ENCODE results near the gene TIGD4. TPM values are rescaled to one million over a fixed set of nuclear protein-coding genes. Genes with fewer than 3 reads are reported as not detected.
A peak's percentile ranks its signal among the peaks of the same experiment; 100 is the strongest.

Gene TIGD4
- polyA plus RNA-seq, 1 donor, result 3.0 TPM

DNA sequence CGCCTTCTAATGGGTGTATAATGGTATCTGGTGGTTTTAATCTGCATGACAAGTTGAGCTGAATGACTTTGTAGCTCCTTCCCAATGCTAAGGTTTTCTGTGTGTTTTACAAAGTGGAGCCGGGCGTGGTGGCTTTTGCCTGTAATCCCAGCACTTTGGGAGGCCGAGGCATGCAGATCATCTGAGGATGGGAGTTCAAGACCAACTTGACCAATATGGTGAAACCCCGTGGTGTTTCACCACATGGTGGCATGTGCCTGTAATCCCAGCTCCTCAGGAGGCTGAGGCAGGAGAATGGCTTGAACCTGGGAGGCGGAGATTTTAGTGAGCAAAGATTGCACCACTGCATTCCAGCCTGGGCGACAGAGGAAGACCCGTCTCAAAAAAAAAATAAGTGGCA lies 29.1 kb upstream of the TIGD4 start:
- H3K27me3 ChIP-seq (ENCODE audit: control insufficient read depth, insufficient read depth, low read length), result no peaks in the 10 kb centered on the region
- no CpG with 5 or more reads among the region's 8 CpGs for WGBS (ENCODE audit: insufficient coverage, low lambda C conversion rate)
- no peak overlapping the region for H3K4me3 ChIP-seq (ENCODE audit: low read length)
- H3K9me3 ChIP-seq (ENCODE audit: control insufficient read depth, low read depth, low read length), result peaks cover 3% of the 10 kb centered on the region
- no peak overlapping the region for H3K27ac ChIP-seq (ENCODE audit: low read length)
- no peaks in the 10 kb centered on the region for H3K4me1 ChIP-seq (ENCODE audit: control insufficient read depth, insufficient read depth, low read length)
- no peaks in the 10 kb centered on the region for H3K36me3 ChIP-seq (ENCODE audit: control insufficient read depth, insufficient read depth, low read length)
- no peak for DNase-seq

DNA sequence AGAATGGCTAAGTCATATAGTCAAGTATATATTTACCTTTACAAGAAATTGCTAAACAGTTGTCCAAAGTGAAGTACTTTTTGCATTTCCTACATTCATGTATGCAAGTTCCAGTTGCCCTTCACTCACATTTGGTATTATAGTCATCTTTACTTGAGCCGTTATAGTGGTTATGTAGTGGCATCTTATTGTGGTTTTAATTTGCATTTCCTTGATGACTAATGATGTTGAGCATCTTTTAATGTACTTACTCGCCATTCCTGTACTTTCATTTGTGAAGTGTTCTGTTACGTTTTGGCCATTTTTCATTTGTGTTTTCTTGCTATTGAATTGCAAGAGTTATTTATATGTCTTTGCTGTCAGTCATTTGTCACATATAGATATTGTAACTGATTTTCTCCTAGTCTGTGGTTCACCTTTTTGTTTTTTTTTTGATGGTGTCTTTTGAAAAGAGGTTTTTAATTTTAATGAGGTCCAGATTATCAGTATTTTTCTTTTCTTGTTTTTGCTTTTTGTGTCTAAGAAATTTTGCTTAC lies 27.8 kb upstream of the TIGD4 start:
- Histone ChIP-seq H3K4me1 (ENCODE audit: control insufficient read depth, insufficient read depth, low read length) (no peaks in the 10 kb centered on the region), H3K27me3 (ENCODE audit: control insufficient read depth, insufficient read depth, low read length) (no peaks in the 10 kb centered on the region), H3K27ac (ENCODE audit: low read length) (no peak overlapping the region), H3K36me3 (ENCODE audit: control insufficient read depth, insufficient read depth, low read length) (no peaks in the 10 kb centered on the region), H3K4me3 (ENCODE audit: low read length) (no peak overlapping the region), H3K9me3 (ENCODE audit: control insufficient read depth, low read depth, low read length) (no peaks in the 10 kb centered on the region)
- 90% methylated on average over 2 of the region's 3 CpGs for WGBS (ENCODE audit: insufficient coverage, low lambda C conversion rate)
- DNase-seq, result no peak

DNA sequence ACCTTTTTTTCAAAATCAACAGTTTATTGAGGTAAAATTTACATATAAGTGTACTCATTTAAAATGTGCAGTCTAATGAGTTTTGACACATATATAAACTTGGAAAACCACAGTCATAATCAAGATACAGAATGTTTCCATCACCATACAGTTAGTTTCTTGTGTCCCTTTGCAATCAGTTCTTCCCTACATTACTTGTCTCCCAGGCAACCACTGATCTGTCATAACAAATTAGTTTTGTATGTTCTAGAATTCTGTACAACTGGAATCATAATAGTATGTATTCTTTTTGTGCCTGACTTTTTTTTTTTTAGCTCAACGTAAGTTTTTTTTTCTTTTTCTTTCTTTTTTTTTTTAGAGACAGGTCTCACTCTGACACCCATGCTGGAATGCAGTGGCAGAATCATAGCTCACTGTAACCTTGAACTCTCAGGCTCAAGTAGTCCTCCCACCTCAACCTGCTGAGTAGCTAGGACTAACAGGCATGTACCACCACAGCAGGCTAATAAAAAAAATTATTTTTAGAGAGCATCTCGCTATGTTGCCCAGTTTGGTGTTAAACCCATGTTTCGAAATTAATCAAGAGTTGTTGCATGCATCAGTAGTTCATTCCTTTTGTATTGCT lies 27.1 kb upstream of the TIGD4 start:
- no peak for DNase-seq
- 86% methylated on average over 2 of the region's 3 CpGs for WGBS (ENCODE audit: insufficient coverage, low lambda C conversion rate)

DNA sequence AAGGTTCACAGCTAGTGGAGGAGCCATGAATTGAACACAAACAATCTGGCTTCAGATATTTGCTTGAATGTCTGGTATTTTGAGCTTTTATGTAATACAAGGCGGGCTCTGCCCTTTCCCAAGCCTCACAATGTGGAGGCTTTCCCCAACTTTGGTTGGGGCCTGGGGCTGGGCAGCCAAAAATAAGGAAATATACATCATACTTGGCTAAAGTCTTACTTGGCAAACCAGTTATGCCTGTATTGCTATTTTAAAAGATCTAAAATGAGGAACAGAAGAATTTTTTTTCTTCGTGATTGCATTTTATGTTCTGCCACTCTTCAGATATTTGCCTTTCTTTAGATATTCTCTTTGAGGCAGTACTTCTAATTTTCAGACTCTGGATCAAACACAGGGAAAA lies 26.3 kb upstream of the TIGD4 start:
- Histone ChIP-seq H3K9me3 (ENCODE audit: control insufficient read depth, low read depth, low read length) (no peaks in the 10 kb centered on the region), H3K27me3 (ENCODE audit: control insufficient read depth, insufficient read depth, low read length) (no peaks in the 10 kb centered on the region), H3K36me3 (ENCODE audit: control insufficient read depth, insufficient read depth, low read length) (no peaks in the 10 kb centered on the region), H3K4me1 (ENCODE audit: control insufficient read depth, insufficient read depth, low read length) (no peaks in the 10 kb centered on the region), H3K27ac (ENCODE audit: low read length) (no peak overlapping the region), H3K4me3 (ENCODE audit: low read length) (no peak overlapping the region)
- no CpG with 5 or more reads among the region's 2 CpGs for WGBS (ENCODE audit: insufficient coverage, low lambda C conversion rate)
- no peak for DNase-seq

More for the DNA sequence above, 27.1 kb upstream of the TIGD4 start:
- Histone ChIP-seq H3K4me3 (ENCODE audit: low read length) (no peak overlapping the region), H3K27ac (ENCODE audit: low read length) (no peak overlapping the region), H3K36me3 (ENCODE audit: control insufficient read depth, insufficient read depth, low read length) (no peaks in the 10 kb centered on the region), H3K4me1 (ENCODE audit: control insufficient read depth, insufficient read depth, low read length) (no peaks in the 10 kb centered on the region), H3K9me3 (ENCODE audit: control insufficient read depth, low read depth, low read length) (no peaks in the 10 kb centered on the region), H3K27me3 (ENCODE audit: control insufficient read depth, insufficient read depth, low read length) (no peaks in the 10 kb centered on the region)

DNA sequence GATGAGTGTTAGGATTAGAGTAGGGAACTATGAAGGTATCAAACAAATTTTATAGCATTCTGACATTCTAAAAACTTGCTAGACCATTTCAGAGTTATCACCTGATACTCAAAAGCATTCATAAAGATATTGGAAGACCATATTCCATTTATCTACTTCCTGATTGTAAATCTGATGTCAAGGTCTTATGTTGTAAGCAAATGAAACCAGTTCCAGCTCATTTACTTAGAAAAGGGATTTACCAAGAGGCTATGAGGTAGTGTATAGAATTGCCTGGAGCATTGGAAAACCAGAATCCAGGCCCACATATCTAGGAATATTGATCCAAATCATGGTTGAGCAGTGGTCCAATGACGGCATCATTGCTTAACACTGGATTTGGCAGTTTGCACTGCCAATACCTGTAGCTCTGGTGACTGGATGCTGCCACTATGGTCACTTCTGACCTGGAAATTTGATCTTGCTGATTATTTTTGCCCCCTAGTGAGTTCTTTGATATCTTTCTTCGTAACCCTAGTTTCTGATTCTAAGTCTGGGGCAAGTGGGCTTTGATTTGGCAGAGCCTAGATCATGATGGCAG lies 25.6 kb upstream of the TIGD4 start:
- WGBS (ENCODE audit: insufficient coverage, low lambda C conversion rate), result no CpG with 5 or more reads among the region's 2 CpGs

DNA sequence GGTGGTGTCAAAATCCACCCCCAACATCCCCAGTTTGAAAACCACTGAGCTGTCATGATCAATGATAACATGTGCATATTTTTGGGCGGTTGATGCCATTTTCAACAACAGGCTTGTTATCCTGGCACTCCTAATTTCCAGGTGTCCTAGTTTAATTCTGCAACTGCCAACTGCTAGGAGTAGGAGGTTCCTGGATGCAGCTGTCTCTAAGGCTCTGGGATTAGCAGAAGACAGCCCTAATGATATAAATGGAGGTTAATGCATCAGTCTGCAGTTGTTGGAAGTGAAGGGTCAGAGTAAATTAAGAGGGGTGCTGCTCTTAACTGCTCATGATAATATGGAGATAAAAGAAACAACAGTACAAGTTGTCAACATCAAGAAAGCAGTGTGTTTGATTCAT lies 24.0 kb upstream of the TIGD4 start:
- H3K4me3 ChIP-seq (ENCODE audit: low read length), result no peak overlapping the region

More for the DNA sequence above, 25.6 kb upstream of the TIGD4 start:
- Histone ChIP-seq H3K27me3 (ENCODE audit: control insufficient read depth, insufficient read depth, low read length) (no peaks in the 10 kb centered on the region), H3K27ac (ENCODE audit: low read length) (no peak overlapping the region), H3K9me3 (ENCODE audit: control insufficient read depth, low read depth, low read length) (no peaks in the 10 kb centered on the region), H3K36me3 (ENCODE audit: control insufficient read depth, insufficient read depth, low read length) (no peaks in the 10 kb centered on the region), H3K4me1 (ENCODE audit: control insufficient read depth, insufficient read depth, low read length) (no peaks in the 10 kb centered on the region), H3K4me3 (ENCODE audit: low read length) (no peak overlapping the region)
- DNase-seq, result peak in 1 of 2 donors; percentile 20

DNA sequence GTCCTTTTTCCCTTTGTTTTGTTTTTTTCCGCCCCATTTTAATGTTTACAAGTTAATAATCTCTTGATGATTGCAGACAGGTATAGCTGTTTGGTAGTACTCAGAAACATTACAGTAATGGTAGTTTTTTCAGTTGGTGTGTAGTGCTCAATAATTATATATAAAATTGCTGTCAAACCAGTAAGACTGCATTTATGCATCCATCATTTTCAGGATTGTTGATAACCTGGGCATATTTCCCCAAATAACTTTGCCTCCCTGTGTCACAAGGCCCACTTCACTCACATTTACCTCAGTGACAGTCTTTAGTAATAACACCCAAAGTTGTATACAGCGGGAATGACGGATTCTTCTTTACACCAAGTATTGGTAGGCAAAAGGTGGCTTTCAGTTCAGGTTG lies 16.4 kb upstream of the TIGD4 start:
- Histone ChIP-seq H3K4me1 (ENCODE audit: control insufficient read depth, insufficient read depth, low read length) (no peaks in the 10 kb centered on the region), H3K27ac (ENCODE audit: low read length) (no peak overlapping the region), H3K9me3 (ENCODE audit: control insufficient read depth, low read depth, low read length) (no peaks in the 10 kb centered on the region), H3K27me3 (ENCODE audit: control insufficient read depth, insufficient read depth, low read length) (no peaks in the 10 kb centered on the region), H3K36me3 (ENCODE audit: control insufficient read depth, insufficient read depth, low read length) (no peaks in the 10 kb centered on the region), H3K4me3 (ENCODE audit: low read length) (no peak overlapping the region)
- no peak for DNase-seq
- WGBS (ENCODE audit: insufficient coverage, low lambda C conversion rate), result 100% methylated on average over 1 of the region's 3 CpGs

More for the DNA sequence above, 24.0 kb upstream of the TIGD4 start:
- no CpG with 5 or more reads among the region's 1 CpG for WGBS (ENCODE audit: insufficient coverage, low lambda C conversion rate)
- H3K4me1 ChIP-seq (ENCODE audit: control insufficient read depth, insufficient read depth, low read length), result no peaks in the 10 kb centered on the region
- no peaks in the 10 kb centered on the region for H3K9me3 ChIP-seq (ENCODE audit: control insufficient read depth, low read depth, low read length)
- no peaks in the 10 kb centered on the region for H3K27me3 ChIP-seq (ENCODE audit: control insufficient read depth, insufficient read depth, low read length)
- no peaks in the 10 kb centered on the region for H3K36me3 ChIP-seq (ENCODE audit: control insufficient read depth, insufficient read depth, low read length)
- no peak for DNase-seq
- H3K27ac ChIP-seq (ENCODE audit: low read length), result no peak overlapping the region

DNA sequence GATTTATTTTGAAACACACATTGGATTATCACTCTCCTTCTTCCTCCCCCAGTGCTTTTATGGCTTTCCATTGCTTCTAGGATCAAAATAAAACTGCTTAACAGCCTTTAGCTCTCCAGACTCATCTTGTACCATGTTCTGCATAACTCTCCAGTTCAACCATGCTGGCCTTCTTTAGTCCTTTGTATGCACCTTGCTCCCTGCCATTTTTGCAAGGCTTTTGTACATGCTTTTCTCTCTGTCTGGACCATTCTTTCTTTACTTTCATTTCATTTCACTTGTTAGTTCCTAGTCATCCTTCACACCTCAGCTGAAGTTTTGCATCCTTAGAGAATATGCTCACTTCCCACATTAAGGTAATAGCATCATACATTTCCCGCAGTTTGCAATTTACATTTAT lies 7.1 kb upstream of the TIGD4 start:
- H3K9me3 ChIP-seq (ENCODE audit: control insufficient read depth, low read depth, low read length), result no peaks in the 10 kb centered on the region
- H3K27ac ChIP-seq (ENCODE audit: low read length), result no peak overlapping the region
- H3K4me3 ChIP-seq (ENCODE audit: low read length), result no peak overlapping the region
- no peaks in the 10 kb centered on the region for H3K4me1 ChIP-seq (ENCODE audit: control insufficient read depth, insufficient read depth, low read length)
- H3K36me3 ChIP-seq (ENCODE audit: control insufficient read depth, insufficient read depth, low read length), result peaks cover 3% of the 10 kb centered on the region
- H3K27me3 ChIP-seq (ENCODE audit: control insufficient read depth, insufficient read depth, low read length), result no peaks in the 10 kb centered on the region
- 100% methylated on average over 1 of the region's 1 CpG for WGBS (ENCODE audit: insufficient coverage, low lambda C conversion rate)
- no peak for DNase-seq

DNA sequence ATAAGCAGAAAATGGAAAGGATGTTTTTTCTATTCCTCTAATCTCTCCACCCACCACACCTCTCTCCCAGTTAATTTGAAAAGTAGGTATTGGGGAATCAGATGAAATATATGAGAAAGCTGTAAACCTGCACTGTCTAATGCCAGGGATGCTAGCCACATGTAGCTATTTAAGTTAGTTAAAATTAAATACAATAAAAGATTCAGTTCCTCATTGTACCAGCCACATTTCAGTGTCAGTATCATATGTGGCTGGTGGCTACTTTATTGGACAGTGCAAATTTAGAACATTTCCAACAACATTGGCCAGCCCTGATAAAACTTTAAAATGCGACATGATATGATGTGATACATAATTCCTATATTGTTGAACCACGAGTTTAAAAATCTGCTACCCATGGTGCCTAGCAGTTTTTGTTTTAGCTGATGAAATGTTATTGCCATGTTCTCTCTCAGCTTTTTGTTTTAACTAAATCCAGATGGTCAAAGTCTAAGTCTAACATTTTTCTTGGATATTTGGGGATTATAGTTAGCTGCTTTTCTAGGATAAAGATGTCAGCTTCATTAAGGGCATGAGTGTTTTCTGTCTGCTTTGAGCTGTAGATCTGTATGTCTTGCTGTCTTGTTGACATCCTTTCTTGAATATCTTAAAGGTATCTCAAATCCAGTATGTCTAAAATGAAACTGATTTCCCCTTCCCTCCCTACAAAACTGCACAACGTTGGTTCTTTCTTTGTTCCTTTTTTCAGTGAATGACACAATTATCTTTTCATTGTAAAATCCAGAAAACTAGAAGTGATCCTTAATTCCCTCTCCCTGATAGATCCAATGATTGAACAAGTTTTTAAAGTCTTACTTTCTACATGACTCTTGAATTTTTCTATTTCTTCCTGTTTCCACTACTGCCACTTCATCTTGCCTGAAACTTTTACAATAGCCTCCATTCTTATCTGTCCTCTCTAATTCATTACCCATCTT lies 6.4 kb upstream of the TIGD4 start:
- no peak for DNase-seq
- peaks cover 3% of the 10 kb centered on the region for H3K36me3 ChIP-seq (ENCODE audit: control insufficient read depth, insufficient read depth, low read length)
- H3K9me3 ChIP-seq (ENCODE audit: control insufficient read depth, low read depth, low read length), result no peaks in the 10 kb centered on the region
- no peaks in the 10 kb centered on the region for H3K4me1 ChIP-seq (ENCODE audit: control insufficient read depth, insufficient read depth, low read length)
- 70% methylated on average over 2 of the region's 3 CpGs for WGBS (ENCODE audit: insufficient coverage, low lambda C conversion rate)
- no peaks in the 10 kb centered on the region for H3K27me3 ChIP-seq (ENCODE audit: control insufficient read depth, insufficient read depth, low read length)
- H3K27ac ChIP-seq (ENCODE audit: low read length), result no peak overlapping the region
- H3K4me3 ChIP-seq (ENCODE audit: low read length), result no peak overlapping the region

All from large intestine (tissue), 3 donors.